GM19193 (cell line): Measurements from ENCODE around the gene CDX1.

Experiments used
- POLR2A ChIP-seq: IDR thresholded peaks from 4 replicates; pipeline ENCODE4 v1.6.1; 2011; ENCODE audit not compliant: insufficient read depth, insufficient read length; ENCODE audit errors: extremely low read depth

The CDX1 gene

GRCh38 chr5:150166650-150167511 lies at the start of gene CDX1:
TSS of gene CDX1 (plus strand) at chr5:150166778. CDS start at chr5:150166877, 99 bp downstream.
- TF ChIP-seq POLR2A: no peak

GRCh38 chr5:150117945-150118560 lies 48.5 kb upstream of the CDX1 start:
- TF ChIP-seq POLR2A: no peak

- no peak for TF ChIP-seq POLR2A
Measured at GRCh38 chr5:150118561-150119229, 47.9 kb upstream of the CDX1 start.

GRCh38 chr5:150119421-150120061 lies 47.0 kb upstream of the CDX1 start:
- TF ChIP-seq POLR2A: no peak

- no peak for TF ChIP-seq POLR2A
Measured at GRCh38 chr5:150120062-150120441, 46.5 kb upstream of the CDX1 start.

- no peak for TF ChIP-seq POLR2A
Measured at GRCh38 chr5:150120617-150121447, 45.7 kb upstream of the CDX1 start.

GRCh38 chr5:150121448-150122157 lies 45.0 kb upstream of the CDX1 start:
- no peak for TF ChIP-seq POLR2A

- TF ChIP-seq POLR2A: no peak
Measured at GRCh38 chr5:150122158-150122510, 44.4 kb upstream of the CDX1 start.

GRCh38 chr5:150122536-150123481 lies 43.8 kb upstream of the CDX1 start:
- no peak for TF ChIP-seq POLR2A

GRCh38 chr5:150123542-150123941 lies 43.0 kb upstream of the CDX1 start:
- no peak for TF ChIP-seq POLR2A

- no peak for TF ChIP-seq POLR2A
Measured at GRCh38 chr5:150124111-150124557, 42.4 kb upstream of the CDX1 start.

GRCh38 chr5:150124596-150124995 lies 42.0 kb upstream of the CDX1 start:
- no peak for TF ChIP-seq POLR2A

GRCh38 chr5:150125334-150125733 lies 41.2 kb upstream of the CDX1 start:
- no peak for TF ChIP-seq POLR2A

- no peak for TF ChIP-seq POLR2A
Measured at GRCh38 chr5:150126199-150126920, 40.2 kb upstream of the CDX1 start.
